ENCODE measurements around the gene DENND11. TPM values are rescaled to one million over a fixed set of nuclear protein-coding genes. Genes with fewer than 3 reads are reported as not detected.
"Not testable (repeated sequence)": the region's sequence is repeated elsewhere in the genome, so short reads cannot be mapped to it uniquely, and the experiment has no call there.

Gene DENND11
- total RNA-seq, 1 donor from 2014 or later, result 19.2 TPM

GRCh38 chr7:141696348-141696747, 5.6 kb downstream of the DENND11 start:
- H3K27me3 ChIP-seq (ENCODE audit: control insufficient read depth, insufficient read depth, low read length), result no peaks in the 10 kb centered on the region
- no peak for FAIRE-seq
- H3K36me3 ChIP-seq (ENCODE audit: control insufficient read depth, insufficient read depth, low read length), result no peaks in the 10 kb centered on the region
- DNase-seq (ENCODE audit: low read depth), result no peak
- H3K4me3 ChIP-seq (ENCODE audit: low read depth, low read length), result no peak overlapping the region
- TF ChIP-seq CTCF (IDR thresholded peaks at IDR 0.05; ENCODE audit: insufficient read depth, low read length, severe bottlenecking), result no peak

GRCh38 chr7:141695803-141696289, 6.1 kb downstream of the DENND11 start:
- DNase-seq (ENCODE audit: low read depth) (peak; percentile 73), FAIRE-seq (peak; percentile 92)
- Histone ChIP-seq H3K36me3 (ENCODE audit: control insufficient read depth, insufficient read depth, low read length) (no peaks in the 10 kb centered on the region), H3K27me3 (ENCODE audit: control insufficient read depth, insufficient read depth, low read length) (no peaks in the 10 kb centered on the region), H3K4me3 (ENCODE audit: low read depth, low read length) (no peak overlapping the region)
- no peak for TF ChIP-seq CTCF (IDR thresholded peaks at IDR 0.05; ENCODE audit: insufficient read depth, low read length, severe bottlenecking)

DNA sequence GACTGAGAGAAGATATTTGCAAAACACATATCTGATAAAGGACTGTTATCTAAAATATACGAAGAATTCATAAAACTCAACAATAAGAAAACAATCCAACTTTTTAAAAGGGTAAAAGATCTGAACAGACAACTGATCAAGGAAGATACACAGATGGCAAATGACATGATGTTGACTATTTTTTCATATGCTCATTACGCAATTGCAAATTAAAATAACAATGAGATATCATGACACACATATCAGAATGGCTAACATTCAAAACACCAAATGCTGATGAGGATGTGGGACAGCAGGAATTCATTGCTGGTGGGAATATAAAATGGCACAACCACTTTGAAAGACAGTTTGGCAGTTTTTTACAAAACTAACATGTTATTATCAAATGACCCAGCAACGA, 8.9 kb downstream of the DENND11 start:
- H3K36me3 ChIP-seq (ENCODE audit: control insufficient read depth, insufficient read depth, low read length), result no peaks in the 10 kb centered on the region
- H3K27me3 ChIP-seq (ENCODE audit: control insufficient read depth, insufficient read depth, low read length), result no peaks in the 10 kb centered on the region
- DNase-seq (ENCODE audit: low read depth) (peak; percentile 18), FAIRE-seq (no peak)
- no peak for TF ChIP-seq CTCF (IDR thresholded peaks at IDR 0.05; ENCODE audit: insufficient read depth, low read length, severe bottlenecking)
- H3K4me3 ChIP-seq (ENCODE audit: low read depth, low read length), result no peak overlapping the region

DNA sequence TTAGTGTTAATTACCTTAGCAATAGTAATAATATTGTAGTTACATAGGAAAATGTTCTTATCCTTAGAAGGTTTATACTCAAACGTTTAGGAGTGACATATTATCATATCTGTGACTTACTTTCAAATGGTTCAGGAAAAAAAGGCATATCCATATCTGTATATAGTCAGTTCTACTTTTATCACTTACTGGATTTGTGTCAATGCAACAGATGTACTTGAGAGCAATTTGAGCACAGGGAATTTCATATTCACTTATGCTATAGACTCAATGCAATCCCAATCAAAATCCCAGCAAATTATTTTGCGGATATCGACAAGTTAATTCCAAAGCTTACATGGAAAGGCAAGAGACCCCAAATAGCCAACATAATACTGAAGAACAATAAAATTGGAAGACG, 10.0 kb downstream of the DENND11 start:
- TF ChIP-seq CTCF (IDR thresholded peaks at IDR 0.05; ENCODE audit: insufficient read depth, low read length, severe bottlenecking), result no peak
- Histone ChIP-seq H3K36me3 (ENCODE audit: control insufficient read depth, insufficient read depth, low read length) (no peaks in the 10 kb centered on the region), H3K4me3 (ENCODE audit: low read depth, low read length) (no peak overlapping the region), H3K27me3 (ENCODE audit: control insufficient read depth, insufficient read depth, low read length) (no peaks in the 10 kb centered on the region)
- FAIRE-seq (no peak), DNase-seq (ENCODE audit: low read depth) (no peak)

- TF ChIP-seq CTCF (IDR thresholded peaks at IDR 0.05; ENCODE audit: insufficient read depth, low read length, severe bottlenecking), result no peak
- FAIRE-seq (no peak), DNase-seq (ENCODE audit: low read depth) (no peak)
- Histone ChIP-seq H3K4me3 (ENCODE audit: low read depth, low read length) (no peak overlapping the region), H3K36me3 (ENCODE audit: control insufficient read depth, insufficient read depth, low read length) (no peaks in the 10 kb centered on the region), H3K27me3 (ENCODE audit: control insufficient read depth, insufficient read depth, low read length) (no peaks in the 10 kb centered on the region)
Measured at GRCh38 chr7:141691540-141691939, 10.4 kb downstream of the DENND11 start.

DNA sequence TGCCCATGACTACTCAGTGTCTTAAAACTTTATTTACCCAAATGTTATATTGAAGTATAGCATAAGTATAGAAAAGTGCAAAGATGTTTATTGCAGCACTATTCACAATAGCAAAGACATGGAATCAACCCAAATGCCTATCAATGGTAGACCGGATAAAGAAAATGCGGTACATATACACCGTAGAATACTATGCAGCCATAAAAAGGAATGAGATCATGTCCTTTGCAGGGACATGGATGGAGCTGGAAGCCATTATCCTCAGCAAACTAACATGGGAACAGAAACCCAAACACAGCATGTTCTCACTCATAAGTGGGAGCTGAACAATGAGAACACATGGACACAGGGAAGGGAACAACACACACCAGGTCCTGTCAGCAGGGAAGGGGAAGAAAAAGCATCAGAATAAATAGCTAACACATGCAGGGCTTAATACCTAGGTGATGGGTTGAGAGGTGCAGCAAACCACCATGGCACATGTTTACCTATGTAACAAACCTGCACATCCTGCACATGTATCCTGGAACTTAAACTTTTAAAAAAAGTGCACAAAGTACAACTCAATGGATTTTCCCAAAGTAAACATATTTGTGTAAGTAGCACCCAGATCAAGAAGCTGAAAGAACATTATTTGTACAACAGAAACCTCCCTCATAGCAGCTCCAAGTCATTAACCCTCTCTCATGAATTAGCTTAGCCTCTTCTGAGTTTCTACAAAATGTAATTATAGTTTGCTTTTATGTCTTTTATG, 12.7 kb downstream of the DENND11 start:
- not testable (repeated sequence) for H3K4me3 ChIP-seq (ENCODE audit: low read depth, low read length); H3K36me3 ChIP-seq (ENCODE audit: control insufficient read depth, insufficient read depth, low read length); DNase-seq (ENCODE audit: low read depth); FAIRE-seq; H3K27me3 ChIP-seq (ENCODE audit: control insufficient read depth, insufficient read depth, low read length)

All from bronchial epithelial cell (primary cell).